HG02798 (cell line): Measurements from ENCODE around the gene LMBR1.
A peak's percentile ranks its signal among the peaks of the same experiment; 100 is the strongest.
"Not testable (repeated sequence)": the region's sequence is repeated elsewhere in the genome, so short reads cannot be mapped to it uniquely, and the experiment has no call there.

ENCODE experiments used
- ATAC-seq: cut with Tn5 transposase; IDR thresholded peaks from one replicate; pipeline ENCODE4 v1.9.1; 2021; ENCODE audit warnings: mild to moderate bottlenecking; ENCODE audit not compliant: unreplicated experiment, poor library complexity

The LMBR1 gene

DNA sequence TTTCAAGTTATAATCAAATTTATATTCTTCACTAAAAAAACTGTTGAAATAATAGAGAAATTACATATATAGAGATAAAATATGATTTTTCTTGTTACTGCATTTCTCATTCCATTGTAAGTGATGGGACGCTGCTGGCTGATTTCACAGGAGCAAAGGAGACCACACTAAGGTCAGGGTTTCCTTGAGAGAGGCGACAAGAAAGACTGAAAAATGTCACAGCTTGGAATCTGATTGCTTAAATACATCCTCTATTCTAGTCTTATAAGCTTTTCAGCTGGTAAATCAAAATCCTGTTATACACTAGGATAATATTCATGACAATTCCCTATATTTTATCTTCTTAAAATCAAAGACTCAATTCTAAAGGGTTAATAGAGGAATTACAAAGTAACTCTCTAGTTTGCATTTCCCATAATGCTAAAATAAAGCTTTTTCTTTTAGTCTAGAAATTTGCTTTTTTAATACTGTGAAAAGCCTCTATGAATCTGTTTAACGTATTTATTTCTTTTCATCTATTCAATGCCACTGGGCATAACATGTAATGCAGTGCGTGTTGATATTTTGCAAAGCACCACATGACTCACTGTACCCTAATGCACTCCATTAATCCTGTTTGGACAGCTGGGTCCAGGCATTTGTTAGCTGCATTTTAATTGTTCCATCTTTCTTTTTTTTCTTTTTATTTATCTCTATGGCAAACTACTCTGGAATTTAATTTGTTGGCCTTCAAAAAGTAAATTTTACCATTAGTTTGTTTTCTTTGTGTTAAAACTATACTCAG is 170.7 kb downstream of the LMBR1 start:
- no peak for ATAC-seq

DNA sequence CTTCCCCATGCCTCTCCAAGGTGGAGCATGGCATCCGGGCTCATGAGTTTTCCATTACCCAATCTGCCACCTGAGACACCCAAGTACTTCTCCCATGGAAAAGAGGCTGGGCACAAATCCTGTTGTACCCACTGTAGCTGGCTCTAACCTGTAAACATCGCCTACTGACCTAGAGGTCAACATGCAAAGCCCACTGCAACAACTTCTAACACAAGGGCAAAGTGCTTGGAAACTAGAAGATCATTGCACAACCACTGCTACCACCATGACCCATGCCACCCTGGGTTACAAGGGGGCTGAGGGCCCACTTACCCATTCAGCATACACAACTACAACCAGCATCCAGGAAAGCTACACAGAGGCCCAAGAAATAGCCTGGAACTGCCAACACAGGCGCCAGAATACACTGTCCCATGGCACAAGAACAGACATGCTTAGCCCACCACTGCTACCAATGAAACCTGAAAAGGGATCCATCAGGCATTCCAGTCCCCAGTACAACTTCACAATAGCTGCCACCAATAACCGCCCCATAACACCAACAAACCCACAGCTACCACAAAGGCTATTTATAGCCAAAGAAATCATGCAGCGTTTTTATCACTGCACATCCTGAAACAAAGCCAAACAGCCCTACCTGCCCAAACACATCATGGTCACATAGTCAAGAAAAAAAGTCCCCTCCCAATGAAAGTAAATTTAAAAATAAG is 189.1 kb downstream of the LMBR1 start:
- peak; percentile 52 for ATAC-seq

DNA sequence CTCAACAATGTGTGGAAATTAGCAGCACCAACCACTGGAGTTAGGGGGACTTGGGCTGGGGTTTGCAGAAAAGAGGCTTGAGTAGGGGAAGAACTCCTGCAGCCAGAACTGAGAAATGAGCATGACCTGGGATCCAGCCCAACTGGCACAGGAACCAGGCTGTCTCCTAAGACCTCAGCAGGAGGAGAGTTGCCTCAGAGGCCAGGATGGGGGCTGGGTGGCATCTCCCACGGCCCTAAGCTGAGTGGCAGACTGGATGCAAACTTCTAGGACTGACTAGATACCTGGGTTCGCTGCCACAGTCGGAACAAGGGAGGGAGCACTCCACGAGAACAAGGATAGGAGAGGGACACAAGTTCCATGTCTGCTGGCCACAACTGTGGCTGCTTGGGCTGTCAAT is 189.8 kb downstream of the LMBR1 start:
- no peak for ATAC-seq

- ATAC-seq: no peak
Measured at GRCh38 chr7:156702399-156702798, 190.6 kb downstream of the LMBR1 start.

DNA sequence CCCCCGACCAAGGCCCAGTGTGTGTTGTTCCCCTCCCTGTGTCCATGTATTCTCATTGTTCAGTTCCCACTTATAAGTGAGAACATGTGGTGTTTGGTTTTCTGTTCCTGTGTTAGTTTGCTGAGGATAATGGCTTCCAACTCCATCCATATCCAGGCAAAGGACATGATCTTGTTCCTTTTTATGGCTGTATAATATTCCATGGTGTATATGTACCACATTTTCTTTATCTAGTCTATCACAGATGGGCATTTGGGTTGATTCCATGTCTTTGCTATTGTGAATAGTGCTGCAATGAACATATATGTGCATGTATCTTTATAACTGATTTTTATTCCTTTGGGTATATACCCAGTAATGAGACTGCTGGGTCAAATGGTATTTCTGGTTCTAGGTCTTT is 191.2 kb downstream of the LMBR1 start:
- ATAC-seq: not testable (repeated sequence)

DNA sequence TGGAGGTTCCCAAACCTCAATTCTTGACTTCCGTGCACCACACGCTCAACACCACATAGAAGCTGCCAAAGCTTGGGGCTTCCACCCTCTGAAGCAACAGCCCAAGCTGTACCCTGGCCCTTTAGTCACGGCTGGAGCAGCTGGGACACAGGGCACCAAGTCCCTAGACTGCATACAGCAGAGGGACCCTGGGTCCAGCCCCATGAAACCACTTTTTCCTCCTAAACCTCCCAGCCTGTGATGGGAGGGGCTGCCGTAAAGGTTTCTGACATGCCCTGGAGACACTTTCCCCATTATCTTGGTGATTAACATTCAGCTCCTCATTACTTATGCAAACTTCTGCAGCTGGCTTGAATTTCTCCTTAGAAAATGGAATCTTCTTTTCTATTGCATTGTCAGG is 194.5 kb downstream of the LMBR1 start:
- ATAC-seq: not testable (repeated sequence)

DNA sequence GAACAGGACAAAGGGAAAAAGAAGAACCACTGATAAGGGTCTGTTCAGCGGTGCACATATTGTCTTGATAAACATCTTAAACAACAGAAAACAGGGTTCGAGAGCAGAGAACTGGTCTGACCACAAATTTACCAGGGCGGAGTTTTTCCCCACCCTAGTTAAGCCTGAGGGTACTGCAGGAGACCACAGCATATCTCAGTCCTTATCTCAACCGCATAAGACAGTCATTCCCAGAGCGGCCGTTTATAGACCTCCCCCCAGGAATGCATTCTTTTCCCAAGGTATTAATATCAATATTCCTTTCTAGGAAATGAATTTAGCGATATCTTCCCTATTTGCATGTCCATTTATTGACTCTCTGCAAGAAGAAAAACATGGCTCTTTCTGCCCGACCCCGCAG is 195.7 kb downstream of the LMBR1 start:
- not testable (repeated sequence) for ATAC-seq

DNA sequence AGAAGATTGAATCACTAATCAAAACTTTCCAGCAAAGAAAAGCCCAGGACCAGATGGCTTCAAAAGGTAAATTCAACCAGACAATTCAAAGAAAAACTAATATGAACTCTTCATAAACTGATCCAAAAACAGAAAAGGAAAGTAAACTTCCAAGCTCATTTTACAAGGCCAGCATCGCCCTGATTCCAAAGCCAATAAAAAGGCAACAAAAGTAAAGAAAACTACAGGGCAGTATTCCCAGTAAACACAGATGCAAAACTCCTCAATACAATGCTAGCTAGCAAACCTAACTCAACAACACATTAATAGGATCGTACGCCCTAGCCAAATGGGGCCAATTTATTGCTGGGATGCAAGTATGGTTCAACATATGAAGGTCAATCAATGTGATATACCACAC is 199.4 kb downstream of the LMBR1 start:
- ATAC-seq: no peak

GRCh38 chr7:156692849-156693248 is 200.1 kb downstream of the LMBR1 start:
- no peak for ATAC-seq

GRCh38 chr7:156691764-156692163 is 201.2 kb downstream of the LMBR1 start:
- no peak for ATAC-seq

DNA sequence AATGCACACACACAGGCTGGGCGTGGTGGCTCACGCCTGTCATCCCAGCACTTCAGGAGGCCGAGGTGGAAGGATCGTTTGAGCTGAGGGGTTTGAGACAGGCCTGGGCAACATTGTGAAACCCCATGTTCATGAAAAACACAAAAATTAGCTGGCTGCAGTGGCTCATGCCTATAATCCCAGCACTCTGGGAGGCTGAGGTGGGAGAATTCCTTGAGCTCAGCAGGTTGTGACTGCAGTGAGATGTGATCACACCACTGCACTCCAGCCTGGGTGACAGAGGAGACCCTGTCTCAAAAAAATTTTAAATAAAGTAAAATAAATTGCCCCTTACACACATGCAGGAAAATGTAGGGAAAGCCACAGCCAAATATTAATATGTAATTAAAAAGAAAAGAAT is 208.3 kb downstream of the LMBR1 start:
- no peak for ATAC-seq

DNA sequence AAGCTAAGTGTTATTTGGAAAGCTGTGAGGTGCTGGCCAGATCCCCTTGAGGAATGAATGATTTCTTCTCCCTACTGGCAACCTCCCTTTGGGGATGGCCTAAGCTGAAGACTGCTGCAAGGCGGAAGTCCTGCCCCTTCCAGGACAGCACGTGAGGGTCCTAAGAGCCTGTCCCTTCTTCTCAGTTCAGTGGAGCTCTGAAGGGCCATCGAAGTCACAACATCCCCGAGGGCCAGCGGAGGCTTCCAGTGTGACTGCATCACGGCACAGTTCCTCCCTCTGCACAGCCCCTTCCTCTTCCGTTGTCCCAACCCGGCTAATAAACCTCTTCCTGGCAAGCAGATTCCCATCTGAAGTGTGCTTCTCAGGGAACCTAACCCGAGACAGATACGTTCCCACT is 208.7 kb downstream of the LMBR1 start:
- no peak for ATAC-seq

DNA sequence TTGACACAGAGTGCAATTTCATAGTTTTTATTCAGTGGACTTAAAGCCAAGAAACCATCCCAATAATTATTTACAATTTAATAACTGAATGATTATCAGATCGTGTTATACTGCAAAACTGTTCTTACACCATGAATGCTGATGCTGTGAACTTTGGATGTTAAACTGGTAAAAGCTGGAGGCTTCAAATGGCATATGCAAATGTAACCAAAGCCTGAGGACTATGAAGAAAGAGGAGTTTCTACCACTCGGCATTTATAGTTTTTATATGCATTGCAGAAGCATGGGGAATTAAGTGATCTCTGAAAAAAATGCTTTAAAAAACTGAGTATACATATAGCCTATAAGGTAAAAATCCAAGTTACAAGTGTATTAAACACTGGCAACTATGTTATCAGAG is 210.1 kb downstream of the LMBR1 start:
- ATAC-seq: no peak

- ATAC-seq: no peak
Measured at GRCh38 chr7:156680281-156680680, 212.7 kb downstream of the LMBR1 start.

DNA sequence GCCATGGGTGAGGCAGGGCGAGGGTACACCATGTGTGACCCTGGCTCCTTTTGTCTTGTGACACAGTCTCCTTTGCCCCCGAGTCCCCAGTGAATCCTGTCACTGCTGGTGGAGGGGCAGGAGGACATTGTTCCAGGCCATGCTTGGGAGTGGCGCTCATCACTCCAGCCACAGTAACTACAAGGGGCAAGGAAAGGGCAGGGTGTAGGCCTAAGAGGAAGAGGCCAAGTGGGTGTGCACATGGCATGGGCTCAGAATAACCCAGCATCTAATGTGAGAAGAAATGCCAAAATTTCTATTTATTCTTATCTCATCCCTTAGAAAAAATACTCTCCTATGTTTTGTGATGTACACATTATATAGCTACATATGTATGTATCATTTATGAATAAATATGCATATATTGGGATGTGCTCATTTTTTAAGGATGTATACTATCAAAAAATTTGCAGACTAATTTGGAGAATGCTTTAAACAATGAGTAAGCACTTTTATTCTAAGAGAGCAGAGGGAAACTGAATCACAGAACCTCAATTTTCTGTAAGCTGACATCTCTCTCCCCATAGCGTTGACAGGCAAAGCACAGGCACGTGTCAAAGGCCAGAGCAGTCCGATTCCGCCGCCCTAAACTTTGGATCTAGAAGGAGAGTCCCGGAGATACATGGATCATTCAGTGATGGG is 215.5 kb downstream of the LMBR1 start:
- ATAC-seq: no peak

DNA sequence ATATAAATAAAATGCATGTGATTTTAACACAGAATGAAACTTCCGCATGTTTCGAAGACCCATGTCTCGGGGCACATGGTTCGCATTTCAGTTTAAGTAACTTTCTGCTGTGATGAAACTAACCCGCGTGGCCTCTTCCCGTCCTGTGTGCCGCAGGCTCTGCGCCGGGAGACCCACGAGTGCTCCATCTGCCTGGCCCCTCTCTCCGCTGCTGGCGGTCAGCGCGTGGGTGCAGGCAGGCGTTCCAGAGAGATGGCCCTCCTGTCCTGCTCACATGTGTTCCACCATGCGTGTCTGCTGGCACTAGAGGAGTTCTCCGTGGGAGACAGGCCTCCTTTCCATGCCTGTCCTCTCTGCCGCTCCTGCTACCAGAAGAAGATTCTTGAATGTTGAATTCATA is 216.7 kb downstream of the LMBR1 start:
- ATAC-seq: no peak

- no peak for ATAC-seq
Measured at GRCh38 chr7:156675721-156676120, 217.3 kb downstream of the LMBR1 start.

GRCh38 chr7:156673902-156674301 is 219.1 kb downstream of the LMBR1 start:
- ATAC-seq: no peak

- ATAC-seq: no peak
Measured at GRCh38 chr7:156673454-156673853, 219.5 kb downstream of the LMBR1 start.

- no peak for ATAC-seq
Measured at GRCh38 chr7:156669035-156669828, 223.8 kb downstream of the LMBR1 start.
